ENCODE results near the gene XPR1. TPM values are rescaled to one million over a fixed set of nuclear protein-coding genes. Genes with fewer than 3 reads are reported as not detected.

XPR1 gene
- total and polyA plus RNA-seq, 2 of the 8 experiments (the other 6 are each of a cell fraction or from before 2014, with no cell fraction given) = 28.6 to 43.9 TPM

- no peak for TF ChIP-seq RBBP5 (IDR thresholded peaks at IDR 0.05; ENCODE audit: borderline replicate concordance, low read depth, low read length)
These were observed 264.3 kb downstream of the XPR1 start (continued) for GRCh38 chr1:180896161-180896560.

Data from H1 (cell line).